HG02885 (cell line): ENCODE results near the gene DYNLT5.
"Not testable (repeated sequence)": the region's sequence is repeated elsewhere in the genome, so short reads cannot be mapped to it uniquely, and the experiment has no call there.

Experiments used
- ATAC-seq: cut with Tn5 transposase; IDR thresholded peaks from one replicate; pipeline ENCODE4 v1.9.1; 2021; ENCODE audit warnings: mild to moderate bottlenecking; ENCODE audit not compliant: unreplicated experiment, poor library complexity

Gene DYNLT5, protein sequence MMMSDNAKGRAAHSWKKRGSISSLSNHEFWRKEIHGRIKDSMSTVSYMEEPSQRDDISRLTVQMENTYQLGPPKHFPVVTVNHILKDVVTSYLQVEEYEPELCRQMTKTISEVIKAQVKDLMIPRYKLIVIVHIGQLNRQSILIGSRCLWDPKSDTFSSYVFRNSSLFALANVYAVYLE

DNA sequence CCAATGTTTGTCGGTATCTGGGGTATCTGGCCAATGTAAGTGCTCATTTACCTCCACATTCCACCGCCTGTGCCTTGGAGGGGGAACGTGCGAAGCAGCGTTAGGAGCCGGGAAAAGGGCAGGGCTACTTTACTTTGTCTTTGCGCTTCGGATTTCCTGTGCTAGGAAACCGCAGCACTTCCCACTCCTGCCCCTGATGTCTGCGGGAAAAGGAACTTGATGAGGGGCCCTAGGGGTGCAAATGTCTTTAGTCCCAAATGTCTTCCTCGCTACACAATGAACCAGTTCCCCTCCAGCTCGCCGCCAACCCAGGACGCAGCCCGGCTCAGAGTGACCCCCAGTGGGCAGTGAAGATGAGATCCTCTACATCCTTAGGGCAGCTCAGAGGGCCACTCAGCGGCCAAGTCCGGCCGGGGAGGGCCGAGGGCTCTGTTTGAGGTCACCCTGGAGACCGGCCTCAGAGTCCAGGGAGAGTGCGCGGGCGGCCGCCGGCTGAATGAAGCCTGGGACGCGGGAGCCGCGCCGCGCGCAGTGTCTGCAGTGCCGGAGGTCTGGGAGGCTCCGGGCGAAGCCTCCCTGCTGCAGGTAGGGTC lies at the start of gene DYNLT5:
Gene DYNLT5 (plus strand): TSS at position 460 of the 593 bp plus-strand sequence. CDS start 2,200 bp downstream, outside the sequence.
- ATAC-seq = peak; percentile 67

DNA sequence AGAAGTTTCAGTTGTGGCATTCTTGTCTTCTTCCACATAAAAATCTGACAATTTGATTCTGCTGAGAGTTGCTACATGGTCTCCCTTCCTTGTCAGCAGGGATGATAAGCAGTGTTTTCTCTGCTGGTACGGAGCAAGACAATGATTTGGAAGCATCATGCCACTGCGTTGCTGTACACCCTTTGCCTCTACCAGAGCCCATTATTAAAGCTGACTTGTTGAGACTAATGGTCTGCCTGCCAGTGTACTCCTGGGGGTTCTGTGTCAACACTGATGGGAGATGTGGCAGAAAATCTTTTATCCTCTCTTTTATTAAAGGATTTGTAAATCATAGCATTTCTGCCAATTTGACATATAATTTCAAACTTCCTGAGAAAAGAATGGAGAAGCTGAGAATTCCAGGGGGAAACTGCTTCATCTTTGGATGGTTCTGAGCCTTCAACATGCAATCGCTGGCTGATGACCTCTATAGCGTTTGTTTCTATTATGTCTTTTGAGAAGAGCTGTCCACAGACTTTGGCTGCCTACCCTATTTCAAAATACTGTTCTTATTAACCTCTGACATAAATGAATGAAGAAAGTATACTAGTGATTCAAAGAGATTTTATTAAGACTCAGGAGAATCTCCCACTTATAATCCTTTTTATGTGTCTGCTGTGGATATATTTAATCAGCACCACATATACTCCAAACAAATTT lies 47.9 kb upstream of the DYNLT5 start:
- ATAC-seq = no peak

DNA sequence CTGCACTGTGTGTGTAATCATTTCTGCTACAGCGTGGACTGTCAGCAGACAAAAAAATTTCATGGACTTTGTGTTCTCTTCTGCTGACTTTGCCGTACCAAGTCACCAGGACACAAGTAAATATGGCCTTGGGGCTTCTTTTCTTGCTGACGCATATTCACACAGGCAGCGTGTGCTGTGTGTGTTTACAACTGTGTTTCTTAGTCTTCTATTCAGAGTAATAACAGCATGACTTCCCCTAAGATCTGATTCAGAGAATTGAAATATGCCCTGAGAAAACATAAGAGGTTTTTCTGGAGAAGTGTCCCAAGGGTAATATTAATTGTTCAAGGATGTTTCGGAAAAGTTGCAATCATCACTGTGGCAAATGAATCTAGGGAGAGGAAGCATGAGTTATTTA lies 47.1 kb upstream of the DYNLT5 start:
- ATAC-seq = no peak

DNA sequence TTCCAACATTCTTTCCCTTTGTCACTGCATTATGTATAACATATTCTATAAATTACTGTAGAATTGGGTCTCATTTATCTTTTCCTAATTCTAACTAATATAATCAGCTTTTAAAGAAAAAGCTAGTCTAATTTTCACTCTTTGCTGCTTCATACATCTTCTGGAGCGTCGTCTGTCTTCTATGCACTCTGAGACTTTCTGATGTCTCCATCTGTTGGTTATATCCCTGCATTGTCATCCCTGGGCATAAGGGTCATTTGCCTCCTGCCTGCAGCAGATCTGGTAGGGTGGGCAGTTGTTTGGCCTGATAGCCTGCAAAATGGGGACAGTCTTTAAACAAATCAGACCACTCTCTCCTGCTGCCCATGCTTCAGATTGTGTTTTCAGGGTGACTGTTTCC lies 40.8 kb upstream of the DYNLT5 start:
- ATAC-seq = no peak

DNA sequence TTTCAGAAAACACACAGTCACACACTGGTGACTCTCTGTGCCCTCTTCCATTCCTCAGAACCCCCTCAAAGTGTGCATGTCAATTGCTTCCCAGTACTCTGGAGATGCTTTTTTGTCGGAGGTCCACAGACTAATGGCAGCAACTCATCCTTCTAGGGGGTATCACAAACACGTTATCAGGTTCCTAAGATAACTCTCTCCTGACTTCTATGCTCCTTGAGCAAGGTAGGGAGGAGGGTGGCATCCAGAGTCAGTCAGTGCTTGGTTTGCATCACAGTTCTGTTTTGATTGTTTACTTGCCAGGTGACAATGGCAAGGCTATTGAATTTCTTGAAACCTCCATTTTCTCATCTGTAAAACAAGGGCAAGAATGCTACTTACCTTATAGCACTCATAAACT lies 39.4 kb upstream of the DYNLT5 start:
- ATAC-seq = no peak

DNA sequence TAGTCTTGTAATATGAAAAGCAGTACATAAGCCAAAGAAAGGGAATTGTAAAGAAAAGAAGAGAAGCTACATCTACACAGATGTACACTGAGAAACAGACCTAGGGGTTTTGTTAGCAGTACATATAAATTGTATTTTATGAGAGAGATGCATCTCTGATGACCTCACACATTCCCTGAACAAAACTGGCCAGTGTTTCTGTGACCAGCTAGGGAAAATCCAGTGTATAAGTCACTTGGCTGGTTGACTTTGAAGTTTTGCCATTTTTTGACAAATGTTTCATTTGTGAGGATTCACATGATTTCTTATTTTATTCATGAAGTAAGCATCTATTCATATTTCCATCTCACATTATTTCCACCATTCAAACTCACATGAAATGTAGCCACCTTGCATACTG lies 28.3 kb upstream of the DYNLT5 start:
- no peak for ATAC-seq

DNA sequence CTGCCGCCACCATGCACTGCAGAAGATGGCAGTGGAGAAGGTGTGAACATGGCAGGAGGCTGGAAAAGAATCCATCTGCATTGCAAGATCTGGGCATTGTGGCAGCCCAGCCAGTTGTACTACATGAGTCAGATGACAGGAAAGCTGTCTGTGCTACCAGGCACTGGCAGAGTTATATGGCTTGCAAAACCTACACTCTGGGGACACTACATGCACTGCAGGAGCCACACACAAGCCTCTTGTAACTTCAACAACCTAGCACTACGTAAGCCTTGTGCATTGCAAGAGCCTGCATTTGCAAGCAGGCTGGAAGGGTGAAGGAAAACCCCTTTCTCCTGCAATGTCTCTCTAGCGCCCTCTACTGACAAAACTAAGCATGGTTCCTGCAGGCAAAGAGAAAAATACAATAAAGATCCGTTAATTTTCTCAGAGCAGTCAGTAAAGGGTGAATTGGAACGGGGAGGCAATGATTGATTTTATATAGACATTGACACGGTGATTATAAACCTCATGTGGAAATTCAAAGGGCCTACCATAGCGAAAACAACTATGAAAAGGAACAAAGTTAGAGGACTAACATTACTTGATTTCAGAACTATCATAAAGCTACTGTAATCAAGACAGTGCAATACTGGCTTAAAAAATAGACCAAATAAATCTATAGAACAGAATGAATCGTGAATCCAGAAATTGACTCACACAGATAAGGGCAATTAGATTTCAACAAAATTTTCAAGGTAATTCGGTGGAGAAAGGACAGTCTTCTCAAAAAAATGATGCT lies 26.2 kb upstream of the DYNLT5 start:
- ATAC-seq = peak; percentile 86

DNA sequence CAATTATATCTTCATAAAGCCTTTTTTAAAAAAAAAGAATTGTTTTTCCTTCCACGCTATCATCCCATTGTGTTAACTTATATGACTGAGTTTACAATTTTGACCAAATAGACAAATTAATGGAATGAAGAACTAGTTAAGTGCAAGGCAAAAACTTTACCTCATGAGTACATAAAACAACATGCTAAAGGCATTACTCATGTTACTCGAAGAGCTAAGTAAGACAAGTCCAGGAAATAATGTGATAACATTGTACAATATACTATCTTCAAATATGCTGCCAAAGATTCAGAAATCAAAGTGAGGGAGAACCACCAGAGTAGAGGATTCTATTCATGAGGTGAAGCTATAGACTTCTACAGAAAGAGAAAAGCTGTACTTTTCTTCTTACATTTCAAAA lies 24.2 kb upstream of the DYNLT5 start:
- no peak for ATAC-seq

DNA sequence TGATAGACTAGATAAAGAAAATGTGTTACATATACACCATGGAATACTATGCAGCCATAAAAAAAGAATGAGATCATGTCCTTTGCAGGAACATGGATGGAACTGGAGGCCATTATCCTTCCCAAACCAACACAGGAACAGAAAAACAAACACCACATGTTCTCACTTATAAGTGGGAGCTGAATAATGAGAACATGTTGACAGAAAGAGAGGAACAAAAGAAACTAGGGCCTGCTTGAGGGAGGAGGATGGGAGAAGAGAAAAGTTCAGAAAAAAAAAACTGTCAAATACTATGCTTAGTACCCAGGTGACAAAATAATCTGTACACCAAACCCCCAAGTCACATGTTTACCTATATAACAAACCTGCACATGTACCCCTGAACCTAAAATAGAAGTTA lies 23.5 kb upstream of the DYNLT5 start:
- ATAC-seq = not testable (repeated sequence)

DNA sequence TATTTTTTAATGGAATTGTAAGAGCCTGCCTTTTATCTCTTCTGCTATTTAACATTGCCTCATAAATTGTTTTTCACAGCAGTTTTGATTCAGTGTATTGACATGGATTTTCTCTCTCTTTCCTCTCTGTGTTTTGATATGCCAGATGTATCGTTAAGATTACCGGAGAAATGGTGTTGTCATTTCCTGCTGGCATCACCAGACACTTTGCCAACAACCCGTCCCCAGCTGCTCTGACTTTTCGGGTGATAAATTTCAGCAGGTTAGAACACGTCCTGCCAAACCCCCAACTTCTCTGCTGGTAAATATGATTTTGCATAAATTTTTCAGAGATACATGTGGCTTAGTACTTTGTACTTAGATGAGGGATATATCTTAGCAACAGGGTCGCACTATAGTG lies 23.1 kb upstream of the DYNLT5 start:
- ATAC-seq = no peak

DNA sequence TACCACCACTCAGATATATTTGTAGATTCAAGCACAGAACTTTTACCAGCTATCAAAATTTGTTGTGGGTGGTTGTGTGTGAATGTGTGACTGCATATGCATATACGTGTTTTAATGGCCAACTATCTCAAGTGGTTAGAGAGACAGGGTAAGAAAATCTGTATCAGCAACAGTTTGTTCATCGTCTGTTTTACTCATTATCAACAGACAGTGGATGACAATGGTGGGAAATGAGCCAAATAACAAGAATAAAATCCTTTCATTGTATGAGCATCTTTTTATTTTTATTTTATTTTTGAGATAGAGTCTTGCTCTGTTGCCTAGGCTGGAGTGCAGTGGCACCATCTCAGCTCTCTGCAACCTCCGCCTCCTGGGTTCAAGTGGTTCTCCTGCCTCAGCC lies 22.7 kb upstream of the DYNLT5 start:
- no peak for ATAC-seq

DNA sequence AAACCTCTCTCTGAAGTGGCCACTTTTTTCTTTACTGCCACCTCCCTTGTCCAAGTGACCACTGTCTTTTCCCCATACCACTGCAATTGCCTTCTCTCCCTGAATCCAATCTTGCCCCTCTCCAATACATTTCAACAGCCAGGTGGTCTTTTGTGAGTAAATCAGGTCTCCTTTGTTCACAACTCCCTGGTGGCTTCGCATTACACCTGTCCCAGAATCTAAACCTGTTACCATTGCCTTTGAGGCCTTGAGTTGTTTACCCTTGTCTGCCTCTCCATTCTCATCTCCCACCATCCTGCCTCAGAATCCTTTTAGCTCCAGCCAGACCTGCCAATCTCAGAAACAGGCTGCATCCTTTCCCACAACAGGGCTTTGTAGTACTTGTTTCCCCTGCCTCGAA lies 21.8 kb upstream of the DYNLT5 start:
- no peak for ATAC-seq

DNA sequence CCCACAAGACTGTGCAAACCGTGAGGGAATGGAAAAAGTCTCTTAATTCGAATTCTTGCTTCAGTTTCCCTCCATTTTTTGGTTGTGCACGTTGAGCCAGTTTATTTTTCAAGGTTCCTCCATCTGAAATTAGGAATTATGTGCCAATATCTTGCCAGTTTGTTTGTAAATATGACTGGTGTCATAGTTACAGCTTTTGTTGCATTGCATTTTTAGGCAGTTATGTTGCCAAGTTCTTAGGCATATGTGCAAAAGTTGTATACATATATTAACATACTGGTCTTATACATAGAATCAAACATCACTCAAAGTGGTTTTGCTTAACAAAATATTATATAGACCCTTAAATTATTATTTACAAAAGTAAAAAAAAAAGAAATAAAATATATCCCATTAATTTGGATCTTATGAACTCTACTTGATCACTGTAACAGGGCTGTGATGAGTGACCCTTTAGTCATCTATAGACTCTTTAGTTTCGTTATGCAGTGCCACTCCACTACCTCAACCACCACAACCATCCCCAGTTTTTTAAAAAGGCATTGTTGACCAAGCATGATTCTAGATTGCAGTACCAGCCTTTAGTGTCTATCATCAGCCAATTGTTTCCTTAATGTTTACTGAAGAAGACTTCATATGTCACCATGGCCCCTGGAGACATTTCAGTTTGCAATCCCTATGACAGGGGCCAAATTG lies 20.9 kb upstream of the DYNLT5 start:
- ATAC-seq = peak; percentile 61

DNA sequence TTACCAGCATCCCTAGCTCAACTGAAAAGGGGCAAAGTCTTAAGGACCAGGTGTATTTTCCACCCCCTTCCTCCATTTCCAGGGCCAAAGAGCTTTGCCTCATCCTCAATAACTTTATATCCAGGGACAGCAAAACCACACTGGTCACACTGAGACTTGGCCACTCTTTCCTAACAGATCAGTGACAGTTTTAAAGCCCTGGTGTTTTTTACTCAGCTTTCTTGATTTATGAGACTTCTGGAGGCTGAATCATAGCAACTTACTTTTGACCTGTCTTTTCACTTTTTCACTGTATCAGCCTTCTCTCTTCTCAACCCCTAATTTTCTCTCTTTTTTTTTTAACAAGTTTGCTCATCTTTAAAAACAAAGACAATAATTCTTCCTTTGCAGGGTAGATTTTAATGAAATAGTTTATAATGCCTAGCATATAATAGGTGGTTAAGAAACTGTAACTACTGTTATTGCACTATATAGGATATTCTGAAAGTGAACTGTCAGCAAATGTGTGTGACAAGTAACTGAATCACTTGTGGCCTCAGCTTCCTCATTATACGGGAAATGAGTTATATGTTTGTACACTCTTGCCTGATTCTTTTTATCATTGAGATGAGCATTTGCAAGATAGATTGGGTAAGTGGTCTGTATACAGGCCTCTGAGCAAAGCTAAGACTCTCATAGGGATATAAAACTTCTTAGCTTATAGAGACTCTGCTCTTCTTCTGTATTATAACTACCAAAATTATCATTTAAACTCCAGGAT lies 19.7 kb upstream of the DYNLT5 start:
- ATAC-seq = peak; percentile 70

DNA sequence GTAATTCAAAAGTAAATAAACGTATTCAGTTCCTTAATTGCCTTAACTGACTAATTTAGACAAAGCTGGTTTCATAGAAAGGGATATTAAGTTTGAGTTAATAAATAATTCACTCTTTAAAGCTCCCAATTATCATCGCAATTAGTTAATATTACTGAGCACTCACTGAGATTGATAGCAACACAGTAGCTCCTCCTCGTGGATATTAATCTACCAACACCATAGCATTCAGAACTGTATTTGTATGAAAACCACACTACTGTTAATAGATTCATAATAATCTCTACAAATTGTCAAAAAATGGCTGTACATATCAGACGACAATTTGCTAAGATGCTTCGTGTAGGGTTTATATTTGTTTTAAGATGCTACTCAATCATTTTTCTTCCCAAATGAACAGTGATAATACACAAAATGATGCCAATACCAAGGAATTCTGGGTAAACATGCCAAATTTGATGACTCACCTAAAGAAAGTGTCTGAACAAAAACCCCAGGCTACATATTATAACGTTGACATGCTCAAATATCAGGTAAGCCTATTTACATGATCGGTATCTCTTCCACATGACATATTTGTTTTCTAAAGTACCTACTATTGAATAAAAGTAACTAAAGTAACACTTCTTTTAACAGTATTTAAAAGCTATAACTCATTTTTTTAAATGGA lies 18.8 kb upstream of the DYNLT5 start:
- no peak for ATAC-seq

DNA sequence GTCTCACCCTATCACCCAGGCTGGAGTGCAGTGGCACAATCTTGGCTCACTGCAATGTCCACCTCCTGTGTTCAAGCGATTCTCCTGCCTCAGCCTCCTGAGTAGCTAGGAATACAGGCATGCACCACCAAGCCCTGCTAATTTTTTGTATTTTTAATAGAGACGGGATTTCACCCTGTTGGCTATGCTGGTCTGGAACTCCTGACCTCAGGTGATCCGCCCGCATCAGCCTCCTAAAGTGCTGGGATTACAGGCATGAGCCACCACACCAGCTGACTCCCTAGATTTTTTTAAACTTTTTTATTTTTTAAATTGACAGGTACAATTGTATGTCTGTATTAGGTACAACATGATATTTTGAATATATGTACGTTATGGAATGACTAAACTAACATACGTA lies 17.7 kb upstream of the DYNLT5 start:
- not testable (repeated sequence) for ATAC-seq

DNA sequence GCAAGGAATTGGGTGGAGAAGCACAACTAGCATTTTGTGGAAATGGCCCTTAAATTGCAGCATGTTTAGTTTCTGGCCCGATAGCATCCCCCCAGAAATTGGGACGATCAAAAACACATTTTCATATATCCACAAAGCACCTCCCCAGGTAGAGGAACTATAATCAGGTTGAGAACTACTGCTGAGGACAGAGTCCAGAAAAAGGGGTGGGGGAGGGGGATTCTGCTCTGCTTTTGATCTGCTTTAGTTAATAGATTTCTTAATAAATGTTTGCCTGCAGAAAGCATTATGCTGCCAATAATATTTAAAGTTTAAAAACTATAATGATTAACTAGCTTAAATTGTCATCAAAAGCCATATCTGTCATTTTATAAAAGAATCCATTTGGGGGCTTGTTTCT lies 14.4 kb upstream of the DYNLT5 start:
- no peak for ATAC-seq

DNA sequence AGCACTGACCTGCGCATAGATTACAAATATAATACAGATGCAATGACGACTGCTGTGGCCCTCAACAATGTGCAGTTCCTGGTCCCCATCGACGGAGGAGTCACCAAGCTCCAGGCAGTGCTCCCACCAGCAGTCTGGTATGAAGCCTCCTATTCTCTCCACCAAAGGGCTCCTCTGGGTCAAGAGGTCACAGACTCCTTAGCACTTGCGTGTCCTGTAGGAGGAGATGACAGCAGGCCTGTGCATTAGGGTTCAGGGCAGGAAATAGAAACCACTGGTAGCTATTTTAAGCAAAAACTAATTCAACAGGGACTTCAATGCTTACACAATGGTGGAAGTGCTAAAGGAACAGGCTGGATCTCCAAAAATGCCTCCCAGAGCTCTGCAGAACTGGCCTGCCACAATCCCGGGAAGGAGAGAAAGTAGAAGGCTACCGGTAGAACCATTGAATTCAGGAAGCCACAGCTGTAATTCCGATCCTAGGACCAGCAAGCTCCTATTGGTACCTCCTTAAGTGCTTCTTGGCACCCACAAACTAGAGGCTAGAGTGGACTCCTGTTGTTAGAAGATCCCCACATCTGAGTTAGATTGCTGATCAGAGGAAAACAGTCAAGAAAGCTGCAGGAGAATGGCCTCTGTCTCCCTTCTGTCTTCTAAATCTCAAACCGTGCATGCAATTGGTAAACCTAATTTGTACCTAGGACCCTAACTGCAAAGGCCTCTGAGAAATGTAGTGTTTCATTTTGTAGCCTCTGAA lies 12.7 kb upstream of the DYNLT5 start:
- ATAC-seq = peak; percentile 77

DNA sequence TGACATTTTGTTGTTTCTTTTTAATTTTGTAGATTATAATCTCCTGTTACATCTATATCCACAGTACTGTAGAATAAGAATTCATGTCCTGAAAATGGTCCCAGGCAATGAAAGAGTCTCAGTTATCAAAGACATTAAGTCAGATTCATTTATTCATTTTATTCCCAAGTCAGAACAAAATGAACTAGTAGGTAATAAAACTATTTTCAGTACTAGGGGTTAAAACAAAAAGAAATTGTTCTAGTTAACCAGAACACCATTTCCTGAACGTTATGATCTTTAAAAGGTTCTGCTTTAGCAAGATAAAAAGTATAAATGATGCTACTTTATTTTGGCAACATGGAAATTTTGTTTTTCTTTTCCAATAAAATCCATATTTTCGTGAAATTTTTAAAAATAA lies 6.8 kb upstream of the DYNLT5 start:
- no peak for ATAC-seq
